GM23338 (cell line): Measurements from ENCODE around the gene CDC42SE1.

ENCODE experiments used
- CREB1 ChIP-seq: fragments of 250-450 bp; sonication (Bioruptor Pico); IDR thresholded peaks from 2 replicates; pipeline ENCODE4 v1.5.0; 2020; ENCODE audit warnings: low read depth, mild to moderate bottlenecking, moderate library complexity
- CTCF ChIP-seq, 2 experiments: fragments of 200-600 bp in 1 of 2; sonication (generic) in 1 of 2; conservative IDR thresholded peaks; 2 replicates each; pipeline versions ENCODE4 v1.5.1 to v1.6.1; 2016 to 2017; ENCODE audit warnings: antibody characterized with exemption in 2 of 2, low read depth in 2 of 2, mild to moderate bottlenecking in 2 of 2, moderate library complexity in 1 of 2
- EZH2 ChIP-seq: fragments of 200-600 bp; sonication (generic); IDR thresholded peaks from one replicate; pipeline ENCODE4 v1.8.0; 2017; ENCODE audit warnings: antibody characterized with exemption, mild to moderate bottlenecking, low read depth; ENCODE audit not compliant: unreplicated experiment
- EZH2phosphoT487 ChIP-seq: fragments of 200-600 bp; sonication (generic); IDR thresholded peaks from one replicate; pipeline ENCODE4 v1.8.1; 2018; ENCODE audit warnings: antibody characterized with exemption; ENCODE audit not compliant: unreplicated experiment
- JUNB ChIP-seq: IDR thresholded peaks from one replicate; pipeline ENCODE4 v1.6.1; 2016; ENCODE audit warnings: antibody characterized with exemption; ENCODE audit not compliant: unreplicated experiment
- POLR2AphosphoS5 ChIP-seq: IDR thresholded peaks from 2 replicates; pipeline ENCODE4 v1.6.1; 2016; ENCODE audit warnings: antibody characterized with exemption, low read depth
- STAT1 ChIP-seq: IDR thresholded peaks from one replicate; pipeline ENCODE4 v1.6.1; 2016; ENCODE audit warnings: antibody characterized with exemption; ENCODE audit not compliant: unreplicated experiment
- ZNF114 ChIP-seq: fragments of 250-450 bp; sonication (Bioruptor Pico); IDR thresholded peaks from 2 replicates; pipeline ENCODE4 v1.5.0; 2020; ENCODE audit warnings: mild to moderate bottlenecking, moderate library complexity
- ZNF331 ChIP-seq: fragments of 250-450 bp; sonication (Bioruptor Pico); IDR thresholded peaks from 2 replicates; pipeline ENCODE4 v1.5.0; 2020; ENCODE audit warnings: low read depth, mild to moderate bottlenecking, moderate library complexity
- TF ChIP-seq, protein P1 (sequence below): IDR thresholded peaks from one replicate; pipeline ENCODE4 v1.6.1; 2018; ENCODE audit warnings: antibody characterized with exemption; ENCODE audit not compliant: unreplicated experiment

DNA sequence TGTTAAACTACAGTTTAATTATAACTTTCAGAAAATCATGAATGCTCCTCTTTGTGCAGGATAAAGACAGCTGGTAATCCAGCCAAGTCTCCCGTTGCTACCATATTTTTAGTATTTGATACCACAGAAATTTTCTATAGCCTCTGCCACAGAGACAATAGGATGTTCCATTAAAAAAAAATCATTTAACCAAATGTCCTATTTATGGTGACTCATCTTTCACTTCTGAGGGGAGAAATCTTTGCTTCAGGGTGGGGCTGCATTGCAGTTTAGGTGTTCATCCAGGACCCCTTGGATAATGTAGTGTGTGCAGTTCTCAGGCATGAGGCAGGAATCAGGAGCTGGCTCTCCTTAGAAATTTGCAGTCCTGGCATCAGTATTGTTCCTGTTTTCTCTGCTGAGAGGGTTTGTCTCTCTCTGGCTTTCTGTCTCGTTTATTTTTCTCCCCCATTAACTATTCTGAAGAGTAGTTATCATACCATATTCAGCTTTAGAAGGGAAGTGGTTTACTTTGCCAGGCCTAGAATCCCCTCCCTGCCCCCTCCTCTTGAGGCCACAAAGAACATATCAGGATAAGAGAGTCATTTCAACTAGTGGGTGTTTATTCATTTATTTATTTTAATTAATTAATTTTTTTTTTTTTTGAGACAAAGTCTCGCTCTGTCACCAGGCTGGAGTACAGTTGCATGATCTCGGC, 48.1 kb downstream of the CDC42SE1 start:
- no peak for TF ChIP-seq CTCF (conservative IDR thresholded peaks at IDR 0.05; ENCODE audit: low read depth in 2 of 2)
- TF ChIP-seq POLR2AphosphoS5, result no peak
- TF ChIP-seq EZH2phosphoT487, result no peak
- TF ChIP-seq EZH2, result no peak
- no peak for TF ChIP-seq CREB1 (CRISPR knock-in tag)
- TF ChIP-seq ZNF331 (CRISPR knock-in tag), result no peak
- TF ChIP-seq, protein P1, sequence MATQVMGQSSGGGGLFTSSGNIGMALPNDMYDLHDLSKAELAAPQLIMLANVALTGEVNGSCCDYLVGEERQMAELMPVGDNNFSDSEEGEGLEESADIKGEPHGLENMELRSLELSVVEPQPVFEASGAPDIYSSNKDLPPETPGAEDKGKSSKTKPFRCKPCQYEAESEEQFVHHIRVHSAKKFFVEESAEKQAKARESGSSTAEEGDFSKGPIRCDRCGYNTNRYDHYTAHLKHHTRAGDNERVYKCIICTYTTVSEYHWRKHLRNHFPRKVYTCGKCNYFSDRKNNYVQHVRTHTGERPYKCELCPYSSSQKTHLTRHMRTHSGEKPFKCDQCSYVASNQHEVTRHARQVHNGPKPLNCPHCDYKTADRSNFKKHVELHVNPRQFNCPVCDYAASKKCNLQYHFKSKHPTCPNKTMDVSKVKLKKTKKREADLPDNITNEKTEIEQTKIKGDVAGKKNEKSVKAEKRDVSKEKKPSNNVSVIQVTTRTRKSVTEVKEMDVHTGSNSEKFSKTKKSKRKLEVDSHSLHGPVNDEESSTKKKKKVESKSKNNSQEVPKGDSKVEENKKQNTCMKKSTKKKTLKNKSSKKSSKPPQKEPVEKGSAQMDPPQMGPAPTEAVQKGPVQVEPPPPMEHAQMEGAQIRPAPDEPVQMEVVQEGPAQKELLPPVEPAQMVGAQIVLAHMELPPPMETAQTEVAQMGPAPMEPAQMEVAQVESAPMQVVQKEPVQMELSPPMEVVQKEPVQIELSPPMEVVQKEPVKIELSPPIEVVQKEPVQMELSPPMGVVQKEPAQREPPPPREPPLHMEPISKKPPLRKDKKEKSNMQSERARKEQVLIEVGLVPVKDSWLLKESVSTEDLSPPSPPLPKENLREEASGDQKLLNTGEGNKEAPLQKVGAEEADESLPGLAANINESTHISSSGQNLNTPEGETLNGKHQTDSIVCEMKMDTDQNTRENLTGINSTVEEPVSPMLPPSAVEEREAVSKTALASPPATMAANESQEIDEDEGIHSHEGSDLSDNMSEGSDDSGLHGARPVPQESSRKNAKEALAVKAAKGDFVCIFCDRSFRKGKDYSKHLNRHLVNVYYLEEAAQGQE, result no peak
- no peak for TF ChIP-seq JUNB
- no peak for TF ChIP-seq STAT1
- no peak for TF ChIP-seq ZNF114 (CRISPR knock-in tag)
